Gastrocnemius medialis (tissue), 4 donors: Measurements from ENCODE around the gene ZBTB8B. TPM values are rescaled to one million over a fixed set of nuclear protein-coding genes. Genes with fewer than 3 reads are reported as not detected.
"Not testable (repeated sequence)": the region's sequence is repeated elsewhere in the genome, so short reads cannot be mapped to it uniquely, and the experiment has no call there.

Source experiments
- ATAC-seq, 2 donors: fragments of 150-250 bp; one replicate each; pipeline ENCODE4 v1.9.1; 2016
- DNase-seq, 2 donors: peaks; one replicate each; pipeline ENCODE4 v3.0.0-alpha.2; 2019
- H3K27ac ChIP-seq, 4 donors: fragments of 200-600 bp; sonication (generic); 1 replicate in 1 of 4; 2 replicates in 3 of 4; pipeline ENCODE4 v1.5.1; 2016 to 2018; ENCODE audit warnings: mild to moderate bottlenecking in 2 of 4, moderate library complexity in 1 of 4
- H3K27me3 ChIP-seq, 3 donors: fragments of 200-600 bp; sonication (generic) in 2 of 3; 1 replicate in 1 of 3; 2 replicates in 2 of 3; pipeline versions ENCODE4 v1.5.1 to v1.6.0; 2016 to 2019; ENCODE audit warnings: mild to moderate bottlenecking in 1 of 3, moderate library complexity in 1 of 3
- H3K36me3 ChIP-seq, 2 donors: fragments of 200-600 bp; sonication (generic) in 1 of 2; one replicate each; pipeline ENCODE4 v1.5.1; 2017 to 2018
- H3K4me1 ChIP-seq, 2 donors: fragments of 200-600 bp; sonication (generic) in 1 of 2; one replicate each; pipeline ENCODE4 v1.5.1; 2016 to 2017; ENCODE audit warnings: mild to moderate bottlenecking in 2 of 2
- H3K4me3 ChIP-seq, 4 donors: fragments of 200-600 bp; sonication (generic) in 3 of 4; 1 replicate in 1 of 4; 2 replicates in 3 of 4; pipeline ENCODE4 v1.5.1; 2016 to 2019; ENCODE audit warnings: mild to moderate bottlenecking in 2 of 4
- H3K9me3 ChIP-seq, 3 donors: fragments of 200-600 bp; sonication (generic) in 2 of 3; 1 replicate in 1 of 3; 2 replicates in 2 of 3; pipeline ENCODE4 v1.5.1; 2016 to 2019
- POLR2A ChIP-seq, 2 donors: fragments of 450-650 bp; IDR thresholded peaks; one replicate each; pipeline ENCODE4 v1.6.1; 2017; ENCODE audit warnings: antibody characterized with exemption in 2 of 2, mild to moderate bottlenecking in 2 of 2, moderate library complexity in 2 of 2
- in situ Hi-C, 4 donors: fragments of 200-750 bp; cut with MboI; loops; one replicate each; pipeline versions ENCODE4 v1.15.0 to v1.8.0; 2017; ENCODE audit warnings: low sequenced_read_pairs in 4 of 4
- intact Hi-C: fragments of 100-400 bp; cut with DNase I; formaldehyde crosslinking; loops from one replicate; pipeline ENCODE4 v1.15.1; 2023; ENCODE audit warnings: low total_unique reads
- total RNA-seq, 4 donors: library from RNA; depleted of rRNA; stranded (reverse); fragments of >200 nt; gene quantifications; one replicate each; pipeline versions ENCODE4 v1.1.0 to v1.2.3, GENCODE V29; 2016
- TF ChIP-seq, protein P1 (sequence below), 5 experiments: fragments of 450-650 bp in 3 of 5; fragments of 200-600 bp in 2 of 5; sonication (generic) in 2 of 5; IDR thresholded peaks in 4 of 5; conservative IDR thresholded peaks in 1 of 5; 1 replicate in 4 of 5; 2 replicates in 1 of 5; pipeline ENCODE4 v1.5.1; 2016 to 2019; ENCODE audit warnings: antibody characterized with exemption in 5 of 5, mild to moderate bottlenecking in 3 of 5, moderate library complexity in 3 of 5

The ZBTB8B gene
- total RNA-seq, 4 donors from 2014 or later, result not detected

DNA sequence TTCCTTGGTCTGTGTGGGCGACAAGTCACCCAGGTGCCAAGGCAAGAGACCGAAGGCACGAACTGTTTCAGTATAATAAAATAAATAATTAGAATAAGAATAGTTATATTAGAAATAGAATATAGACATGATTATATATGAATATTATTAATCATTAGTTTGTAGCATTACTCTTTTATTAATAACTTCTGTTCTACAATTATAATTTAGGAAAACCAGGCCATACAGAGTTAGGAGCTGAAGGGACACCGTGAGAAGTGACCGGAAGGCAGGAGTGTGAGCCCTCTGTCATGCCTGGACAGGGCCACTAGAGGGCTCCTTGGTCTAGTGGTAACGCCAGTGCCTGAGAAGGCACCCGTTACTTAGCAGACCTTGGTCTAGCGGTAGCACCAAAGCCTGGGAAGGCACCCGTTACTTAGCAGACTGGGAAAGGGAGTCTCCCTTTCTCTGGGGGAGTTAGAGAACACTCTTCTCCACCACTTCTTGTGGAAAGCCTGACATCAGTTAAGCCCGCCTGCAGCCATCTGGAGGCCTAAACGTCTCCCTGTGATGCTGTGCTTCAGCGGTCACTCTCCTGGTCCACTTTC is 16.6 kb upstream of the ZBTB8B start:
- peak overlapping the region; percentile 13 to 38 (median 20) for H3K4me3 ChIP-seq
- H3K27me3 ChIP-seq, H3K4me1 ChIP-seq, in situ Hi-C loops, H3K36me3 ChIP-seq, H3K27ac ChIP-seq, H3K9me3 ChIP-seq: not testable (repeated sequence)
- DNase-seq, result peak; percentile 60 to 78
- intact Hi-C loops, result loop anchor here (5.0 to 10.0 kb wide), 4 partner anchors 54 to 167 kb away; partner anchors contain the start of gene ZBTB8A
- peak; percentile 54 to 82 for ATAC-seq
- TF ChIP-seq, protein P1, sequence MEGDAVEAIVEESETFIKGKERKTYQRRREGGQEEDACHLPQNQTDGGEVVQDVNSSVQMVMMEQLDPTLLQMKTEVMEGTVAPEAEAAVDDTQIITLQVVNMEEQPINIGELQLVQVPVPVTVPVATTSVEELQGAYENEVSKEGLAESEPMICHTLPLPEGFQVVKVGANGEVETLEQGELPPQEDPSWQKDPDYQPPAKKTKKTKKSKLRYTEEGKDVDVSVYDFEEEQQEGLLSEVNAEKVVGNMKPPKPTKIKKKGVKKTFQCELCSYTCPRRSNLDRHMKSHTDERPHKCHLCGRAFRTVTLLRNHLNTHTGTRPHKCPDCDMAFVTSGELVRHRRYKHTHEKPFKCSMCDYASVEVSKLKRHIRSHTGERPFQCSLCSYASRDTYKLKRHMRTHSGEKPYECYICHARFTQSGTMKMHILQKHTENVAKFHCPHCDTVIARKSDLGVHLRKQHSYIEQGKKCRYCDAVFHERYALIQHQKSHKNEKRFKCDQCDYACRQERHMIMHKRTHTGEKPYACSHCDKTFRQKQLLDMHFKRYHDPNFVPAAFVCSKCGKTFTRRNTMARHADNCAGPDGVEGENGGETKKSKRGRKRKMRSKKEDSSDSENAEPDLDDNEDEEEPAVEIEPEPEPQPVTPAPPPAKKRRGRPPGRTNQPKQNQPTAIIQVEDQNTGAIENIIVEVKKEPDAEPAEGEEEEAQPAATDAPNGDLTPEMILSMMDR (IDR thresholded peaks at IDR 0.05 in 4 of 5, conservative IDR thresholded peaks at IDR 0.05 in 1 of 5), result peak; percentile 79 to 90 (median 86)

DNA sequence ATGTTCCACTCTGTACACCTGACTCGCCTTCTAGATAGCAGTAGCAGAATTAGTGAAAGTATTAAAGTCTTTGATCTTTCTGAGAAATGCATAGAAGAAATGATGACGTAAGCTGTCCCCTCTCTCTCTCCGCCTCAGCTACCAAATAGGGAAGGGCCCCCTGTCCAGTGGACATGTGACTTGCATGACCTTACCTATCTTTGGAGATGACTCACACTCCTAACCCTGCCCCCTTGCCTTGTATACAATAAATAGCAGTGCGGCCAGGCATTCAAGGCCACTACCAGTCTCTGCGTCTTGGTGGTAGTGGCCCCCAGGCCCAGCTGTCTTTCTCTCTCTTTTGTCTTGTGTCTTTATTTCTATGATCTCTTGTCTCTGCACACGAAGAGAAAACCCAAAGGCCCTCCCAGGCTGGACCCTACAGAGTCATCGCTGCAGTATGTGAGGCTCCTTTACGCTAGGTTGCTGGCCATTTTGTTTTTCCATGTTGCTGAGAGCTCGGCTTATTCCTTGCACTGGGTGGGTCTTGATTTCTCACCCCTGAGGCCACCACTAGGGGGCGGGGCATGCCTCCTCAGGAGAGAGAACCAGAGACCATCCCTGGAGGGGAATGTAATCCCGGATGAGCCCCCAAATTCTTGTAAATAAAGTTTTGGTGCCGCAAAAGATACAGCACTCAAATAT is 16.0 kb upstream of the ZBTB8B start:
- ATAC-seq, result no peak
- Histone ChIP-seq H3K4me3 (no peak overlapping the region), H3K27ac (no peak overlapping the region), H3K27me3 (no peaks in the 10 kb centered on the region), H3K36me3 (no peaks in the 10 kb centered on the region), H3K9me3 (no peaks in the 10 kb centered on the region), H3K4me1 (no peaks in the 10 kb centered on the region)
- intact Hi-C loops (loop anchor here (5.0 to 10.0 kb wide), 4 partner anchors 53 to 166 kb away; partner anchors contain the start of gene ZBTB8A), in situ Hi-C loops (no loop called here)
- TF ChIP-seq POLR2A (IDR thresholded peaks at IDR 0.05), result no peak
- TF ChIP-seq, protein P1 (IDR thresholded peaks at IDR 0.05 in 4 of 5, conservative IDR thresholded peaks at IDR 0.05 in 1 of 5), result peak in 1 of 5 experiments; percentile 30
- no peak for DNase-seq

DNA sequence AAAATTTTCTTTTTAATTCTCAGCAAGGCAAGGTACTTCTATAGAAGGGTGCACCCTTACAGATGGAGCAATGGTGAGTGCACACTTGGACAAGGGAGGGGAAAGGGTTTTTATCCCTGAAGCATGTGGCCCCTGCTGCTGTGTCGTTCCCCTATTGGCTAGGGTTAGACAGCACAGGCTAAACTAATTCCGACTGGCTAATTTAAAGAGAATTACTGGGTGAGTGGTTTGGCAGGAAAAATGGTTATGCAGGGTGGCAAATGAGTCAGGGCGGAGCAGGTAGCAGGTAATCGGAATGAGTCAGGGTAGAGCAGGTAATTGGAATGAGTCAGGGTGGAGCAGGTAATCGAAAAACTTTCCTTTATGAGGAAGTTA is 15.4 kb upstream of the ZBTB8B start:
- H3K27ac ChIP-seq, H3K4me1 ChIP-seq, H3K4me3 ChIP-seq, DNase-seq, ATAC-seq, H3K9me3 ChIP-seq, H3K27me3 ChIP-seq, in situ Hi-C loops, H3K36me3 ChIP-seq: not testable (repeated sequence)
- intact Hi-C loops, result loop anchor here (5.0 to 10.0 kb wide), 4 partner anchors 53 to 165 kb away; partner anchors contain the start of gene ZBTB8A

DNA sequence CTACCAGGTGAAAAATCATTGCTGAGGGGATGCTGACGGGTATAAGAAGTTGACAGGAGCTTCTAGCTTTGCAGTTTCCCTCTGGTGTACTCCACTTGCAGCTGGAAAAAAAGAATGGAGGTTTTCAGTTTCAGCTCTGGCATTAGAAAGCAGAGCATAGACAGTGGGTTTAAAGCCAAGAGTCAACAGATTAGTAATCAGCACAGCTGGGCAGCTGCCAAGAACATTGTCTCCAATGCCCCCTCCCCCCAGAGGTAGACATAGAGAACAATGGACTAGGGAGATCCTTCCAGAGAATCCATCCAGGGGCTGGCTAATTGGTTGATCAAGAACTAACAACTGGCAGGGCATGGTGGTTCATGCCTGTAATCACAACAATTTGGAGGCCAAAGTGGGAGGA is 10.1 kb upstream of the ZBTB8B start:
- Histone ChIP-seq H3K36me3 (no peaks in the 10 kb centered on the region), H3K27me3 (peaks cover 0 to 4% (median 0%) of the 10 kb centered on the region in 3 donors), H3K9me3 (peaks cover 0 to 7% (median 0%) of the 10 kb centered on the region in 3 donors), H3K27ac (no peak overlapping the region), H3K4me1 (no peaks in the 10 kb centered on the region), H3K4me3 (no peak overlapping the region)
- no peak for TF ChIP-seq POLR2A (IDR thresholded peaks at IDR 0.05)
- TF ChIP-seq, protein P1 (IDR thresholded peaks at IDR 0.05 in 4 of 5, conservative IDR thresholded peaks at IDR 0.05 in 1 of 5), result no peak
- ATAC-seq (peak in 1 of 2 donors; percentile 44), DNase-seq (no peak)
- intact Hi-C loops, result no loop called here
- in situ Hi-C loops, result no loop called here

DNA sequence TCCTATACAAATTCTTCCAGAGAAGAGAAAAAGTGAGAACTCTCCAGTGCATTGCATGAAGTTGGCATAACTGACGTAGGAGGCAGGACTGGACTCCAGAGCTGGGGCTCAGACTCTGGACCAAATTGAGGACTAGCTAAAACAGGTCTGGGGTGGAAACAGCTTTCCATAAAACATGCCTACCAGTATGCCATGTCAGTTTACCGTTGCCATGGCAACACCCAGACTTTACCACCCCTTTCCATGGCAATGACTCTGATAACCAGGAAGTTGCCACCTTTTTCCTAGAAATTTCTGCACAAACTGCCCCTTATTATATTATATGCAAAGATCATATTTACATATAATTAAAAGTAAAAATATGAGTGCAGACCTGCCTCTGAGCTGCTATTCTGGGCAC is 8.9 kb upstream of the ZBTB8B start:
- no peak overlapping the region for H3K4me3 ChIP-seq
- no peak overlapping the region for H3K27ac ChIP-seq
- TF ChIP-seq, protein P1 (IDR thresholded peaks at IDR 0.05 in 4 of 5, conservative IDR thresholded peaks at IDR 0.05 in 1 of 5), result no peak
- TF ChIP-seq POLR2A (IDR thresholded peaks at IDR 0.05), result no peak
- in situ Hi-C loops (no loop called here), intact Hi-C loops (no loop called here)
- H3K9me3 ChIP-seq, result peaks cover 0 to 7% (median 0%) of the 10 kb centered on the region in 3 donors
- no peaks in the 10 kb centered on the region for H3K36me3 ChIP-seq
- H3K27me3 ChIP-seq, result peaks cover 0 to 4% (median 0%) of the 10 kb centered on the region in 3 donors
- H3K4me1 ChIP-seq, result no peaks in the 10 kb centered on the region
- ATAC-seq (no peak), DNase-seq (no peak)

DNA sequence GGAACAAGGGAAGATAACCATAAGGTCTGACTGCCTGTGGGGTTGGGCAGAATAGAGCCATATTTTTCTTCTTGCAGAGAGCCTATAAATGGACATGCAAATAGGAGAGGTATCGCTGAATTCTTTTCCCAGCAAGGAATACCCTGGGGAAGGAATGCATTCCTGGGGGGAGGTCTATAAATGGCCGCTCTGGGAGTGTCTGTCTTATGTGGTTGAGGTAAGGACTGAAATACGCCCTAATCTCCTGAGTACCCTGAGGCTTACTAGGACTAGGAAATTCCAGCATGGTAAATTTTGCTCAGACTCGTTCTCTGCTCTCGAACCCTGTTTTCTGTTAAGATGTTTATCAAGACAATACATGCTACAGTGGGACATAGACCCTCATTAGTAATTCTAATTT is 6.1 kb upstream of the ZBTB8B start:
- in situ Hi-C loops, H3K4me3 ChIP-seq, DNase-seq, H3K27me3 ChIP-seq, H3K4me1 ChIP-seq, H3K36me3 ChIP-seq, H3K27ac ChIP-seq, H3K9me3 ChIP-seq, intact Hi-C loops, ATAC-seq: not testable (repeated sequence)

DNA sequence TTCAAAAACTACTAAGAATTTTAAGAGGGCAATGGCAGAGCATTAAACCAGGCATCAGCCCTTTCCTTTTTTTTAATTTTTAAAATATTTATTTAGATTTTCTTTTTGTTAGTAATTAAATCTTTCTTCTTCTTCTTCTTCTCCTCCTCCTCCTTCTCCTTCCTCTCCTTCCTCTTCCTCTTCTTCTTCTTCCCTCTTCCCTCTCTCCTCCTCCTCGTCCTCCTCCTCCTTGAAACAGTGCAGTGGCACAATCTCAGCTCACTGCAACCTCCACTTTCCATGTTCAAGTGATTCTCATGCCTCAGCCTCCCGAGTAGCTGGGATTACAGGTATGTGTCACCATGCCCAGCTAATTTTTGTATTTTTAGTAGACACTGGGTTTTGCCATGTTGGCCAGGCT is 1.9 kb upstream of the ZBTB8B start:
- H3K27me3 ChIP-seq, result peaks cover 26 to 41% (median 35%) of the 10 kb centered on the region in 3 donors
- peaks cover 13 to 15% of the 10 kb centered on the region in 2 donors for H3K4me1 ChIP-seq
- H3K36me3 ChIP-seq, H3K27ac ChIP-seq, ATAC-seq, intact Hi-C loops, H3K4me3 ChIP-seq, in situ Hi-C loops, H3K9me3 ChIP-seq, DNase-seq: not testable (repeated sequence)
